HL-60 (cell line): ENCODE results near the gene ENG.
"Not testable (repeated sequence)": the region's sequence is repeated elsewhere in the genome, so short reads cannot be mapped to it uniquely, and the experiment has no call there.

ENCODE experiments used
- DNase-seq, 2 experiments: peaks; one replicate each; pipeline ENCODE4 v3.0.0-alpha.2; 2010 to 2020; ENCODE audit warnings: low read depth in 1 of 2, low spot score in 1 of 2
- H3K27ac ChIP-seq: fragments of 250-450 bp; sonication (Bioruptor Pico); replicated peaks from 2 replicates; pipeline ENCODE4 v1.5.1; 2020; ENCODE audit warnings: mild to moderate bottlenecking, moderate library complexity
- H3K27me3 ChIP-seq: fragments of 250-450 bp; sonication (Bioruptor Pico); 2 replicates; pipeline ENCODE4 v1.5.1; 2021; ENCODE audit warnings: mild to moderate bottlenecking, moderate library complexity; ENCODE audit not compliant: insufficient read depth, poor library complexity, severe bottlenecking
- H3K4me3 ChIP-seq: replicated peaks from 2 replicates; pipeline ENCODE4 v1.5.1; 2011; ENCODE audit warnings: mild to moderate bottlenecking, control low read depth, low read length; ENCODE audit not compliant: insufficient read depth
- CTCF ChIP-seq: IDR thresholded peaks from one replicate; pipeline ENCODE4 v1.5.1; 2011; ENCODE audit warnings: low read length, control low read depth, inconsistent platforms; ENCODE audit not compliant: insufficient read depth
- GABPA ChIP-seq: IDR thresholded peaks from 2 replicates; pipeline ENCODE4 v1.6.1; 2012; ENCODE audit warnings: low read depth
- POLR2AphosphoS5 ChIP-seq: IDR thresholded peaks from 2 replicates; pipeline ENCODE4 v1.6.1; 2012; ENCODE audit warnings: low read depth
- REST ChIP-seq: IDR thresholded peaks from 2 replicates; pipeline ENCODE4 v1.6.1; 2012; ENCODE audit warnings: low read depth; ENCODE audit not compliant: insufficient replicate concordance
- SPI1 ChIP-seq: IDR thresholded peaks from 2 replicates; pipeline ENCODE4 v1.6.1; 2012; ENCODE audit warnings: low read depth, mild to moderate bottlenecking, borderline replicate concordance

Gene ENG

GRCh38 chr9:127781806-127782205, 72.7 kb downstream of the ENG start:
- no peak for TF ChIP-seq CTCF
- TF ChIP-seq REST: no peak
- no peak for TF ChIP-seq GABPA
- no peak for TF ChIP-seq SPI1
- no peak for TF ChIP-seq POLR2AphosphoS5
- Histone ChIP-seq H3K27ac (peak overlapping the region; percentile 96), H3K27me3 (no peaks in the 10 kb centered on the region), H3K4me3 (no peak overlapping the region)
- DNase-seq: no peak

- H3K4me3 ChIP-seq, H3K27me3 ChIP-seq: not testable (repeated sequence)
- DNase-seq: peak in 1 of 2 experiments; percentile 83
- H3K27ac ChIP-seq: peak overlapping the region; percentile 96
These were observed 73.5 kb downstream of the ENG start for GRCh38 chr9:127780909-127781308.

- no peak overlapping the region for H3K4me3 ChIP-seq
- H3K27ac ChIP-seq: peak overlapping the region; percentile 96
- no peaks in the 10 kb centered on the region for H3K27me3 ChIP-seq
- TF ChIP-seq POLR2AphosphoS5 (no peak), CTCF (no peak), SPI1 (no peak), GABPA (no peak), REST (no peak)
- DNase-seq: no peak
These were observed 74.2 kb downstream of the ENG start for GRCh38 chr9:127780126-127780885.

- TF ChIP-seq GABPA (no peak), SPI1 (peak; percentile 8; the same call in 1 of the 2 replicates), POLR2AphosphoS5 (peak; percentile 69)
- Histone ChIP-seq H3K4me3 (peak overlapping the region; percentile 80), H3K27me3 (no peaks in the 10 kb centered on the region), H3K27ac (peak overlapping the region; percentile 96)
- peak in 1 of 2 experiments; percentile 73 for DNase-seq
These were observed 75.1 kb downstream of the ENG start for GRCh38 chr9:127779136-127779981.
